ENCODE data around the gene IRX4. TPM values are rescaled to one million over a fixed set of nuclear protein-coding genes. Genes with fewer than 3 reads are reported as not detected.

The IRX4 gene
- total RNA-seq, 1 donor from 2014 or later, result not detected

DNA sequence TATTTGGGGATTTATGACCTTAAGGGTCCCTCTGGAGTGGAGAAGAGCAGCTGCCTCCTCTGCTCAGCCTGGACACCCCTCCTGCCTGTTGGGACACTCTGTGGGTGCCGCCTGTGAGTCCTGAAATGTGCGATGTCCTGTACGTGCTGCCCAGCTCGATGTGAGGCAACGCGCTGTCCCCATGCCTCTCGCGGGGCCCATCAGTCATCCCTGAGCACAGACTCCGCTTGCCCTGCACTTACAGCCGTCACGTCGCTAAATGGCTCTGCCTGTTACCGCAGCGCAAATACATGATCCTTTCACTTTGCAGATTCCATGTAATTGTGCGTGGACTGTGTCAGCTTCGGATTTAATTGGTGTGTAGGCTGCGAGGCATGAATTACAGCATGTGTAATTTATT is 27.1 kb downstream of the IRX4 start:
- intact Hi-C loops (cut with micrococcal nuclease), result no loop called here
- H3K36me3 Mint-ChIP-seq (ENCODE audit: low read depth), result no peaks in the 10 kb centered on the region
- no peaks in the 10 kb centered on the region for H3K4me1 Mint-ChIP-seq
- no peak overlapping the region for H3K27ac Mint-ChIP-seq
- no peaks in the 10 kb centered on the region for H3K9me3 Mint-ChIP-seq
- TF ChIP-seq, protein P1, sequence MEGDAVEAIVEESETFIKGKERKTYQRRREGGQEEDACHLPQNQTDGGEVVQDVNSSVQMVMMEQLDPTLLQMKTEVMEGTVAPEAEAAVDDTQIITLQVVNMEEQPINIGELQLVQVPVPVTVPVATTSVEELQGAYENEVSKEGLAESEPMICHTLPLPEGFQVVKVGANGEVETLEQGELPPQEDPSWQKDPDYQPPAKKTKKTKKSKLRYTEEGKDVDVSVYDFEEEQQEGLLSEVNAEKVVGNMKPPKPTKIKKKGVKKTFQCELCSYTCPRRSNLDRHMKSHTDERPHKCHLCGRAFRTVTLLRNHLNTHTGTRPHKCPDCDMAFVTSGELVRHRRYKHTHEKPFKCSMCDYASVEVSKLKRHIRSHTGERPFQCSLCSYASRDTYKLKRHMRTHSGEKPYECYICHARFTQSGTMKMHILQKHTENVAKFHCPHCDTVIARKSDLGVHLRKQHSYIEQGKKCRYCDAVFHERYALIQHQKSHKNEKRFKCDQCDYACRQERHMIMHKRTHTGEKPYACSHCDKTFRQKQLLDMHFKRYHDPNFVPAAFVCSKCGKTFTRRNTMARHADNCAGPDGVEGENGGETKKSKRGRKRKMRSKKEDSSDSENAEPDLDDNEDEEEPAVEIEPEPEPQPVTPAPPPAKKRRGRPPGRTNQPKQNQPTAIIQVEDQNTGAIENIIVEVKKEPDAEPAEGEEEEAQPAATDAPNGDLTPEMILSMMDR (IDR thresholded peaks at IDR 0.05), result no peak
- H3K4me3 Mint-ChIP-seq, result no peak overlapping the region
- CTCF ChIA-PET, result no interaction called here
- no peak for ATAC-seq (ENCODE audit: low read depth)
- POLR2A ChIA-PET, result no interaction called here
- no peak for DNase-seq
- H3K27me3 Mint-ChIP-seq, result peaks cover 36% of the 10 kb centered on the region

DNA sequence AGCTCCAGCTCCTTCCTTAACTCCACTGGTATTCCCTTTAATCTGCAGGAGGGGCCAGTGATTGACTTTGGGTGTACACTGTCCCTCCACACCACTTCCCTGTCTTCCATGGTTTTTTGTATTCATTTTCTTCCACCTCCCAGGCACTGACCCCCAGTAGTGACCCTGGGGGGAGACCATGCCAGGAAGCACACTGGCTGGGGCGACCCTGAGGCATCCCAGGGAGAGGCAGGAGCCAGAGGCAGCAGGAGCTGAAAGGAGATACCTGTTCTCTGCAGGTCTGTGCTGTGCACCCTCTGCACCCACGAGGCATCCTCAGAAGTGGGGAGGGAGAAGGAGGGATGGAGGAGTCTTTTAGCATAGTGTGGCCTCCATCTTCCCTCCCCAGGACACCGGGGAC is 27.6 kb downstream of the IRX4 start:
- no peaks in the 10 kb centered on the region for H3K36me3 Mint-ChIP-seq (ENCODE audit: low read depth)
- intact Hi-C loops (cut with micrococcal nuclease), result no loop called here
- TF ChIP-seq, protein P1 (IDR thresholded peaks at IDR 0.05), result no peak
- no peaks in the 10 kb centered on the region for H3K4me1 Mint-ChIP-seq
- H3K27ac Mint-ChIP-seq, result no peak overlapping the region
- no peak overlapping the region for H3K4me3 Mint-ChIP-seq
- ATAC-seq (ENCODE audit: low read depth) (no peak), DNase-seq (no peak)
- ChIA-PET CTCF (no interaction called here), POLR2A (no interaction called here)
- no peaks in the 10 kb centered on the region for H3K9me3 Mint-ChIP-seq
- peaks cover 37% of the 10 kb centered on the region for H3K27me3 Mint-ChIP-seq

DNA sequence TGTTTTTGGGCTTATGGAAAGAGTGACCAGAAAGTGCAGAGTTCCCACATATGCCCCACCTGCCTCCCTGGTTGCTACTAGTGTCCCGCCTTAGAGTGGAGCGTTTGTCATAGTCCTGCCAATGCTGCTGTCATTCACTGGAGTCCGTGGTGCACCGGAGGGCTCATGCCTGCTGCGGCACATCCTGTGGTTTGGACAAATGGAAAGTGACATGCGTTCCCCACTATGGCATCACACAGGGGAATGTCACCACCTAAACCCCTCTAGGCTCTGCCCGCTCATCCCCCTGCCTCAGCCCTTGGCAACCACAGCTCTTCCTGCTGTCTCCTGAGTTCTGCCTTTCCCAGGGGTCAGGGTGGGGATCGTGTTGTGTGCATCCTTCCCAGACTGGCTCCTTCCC is 29.2 kb downstream of the IRX4 start:
- ATAC-seq (ENCODE audit: low read depth) (no peak), DNase-seq (no peak)
- Mint-ChIP-seq H3K9me3 (no peaks in the 10 kb centered on the region), H3K27me3 (peaks cover 45% of the 10 kb centered on the region), H3K27ac (no peak overlapping the region), H3K4me3 (no peak overlapping the region), H3K4me1 (no peaks in the 10 kb centered on the region), H3K36me3 (ENCODE audit: low read depth) (no peaks in the 10 kb centered on the region)
- ChIA-PET POLR2A (no interaction called here), CTCF (no interaction called here)
- TF ChIP-seq, protein P1 (IDR thresholded peaks at IDR 0.05), result no peak
- intact Hi-C loops (cut with micrococcal nuclease), result no loop called here

DNA sequence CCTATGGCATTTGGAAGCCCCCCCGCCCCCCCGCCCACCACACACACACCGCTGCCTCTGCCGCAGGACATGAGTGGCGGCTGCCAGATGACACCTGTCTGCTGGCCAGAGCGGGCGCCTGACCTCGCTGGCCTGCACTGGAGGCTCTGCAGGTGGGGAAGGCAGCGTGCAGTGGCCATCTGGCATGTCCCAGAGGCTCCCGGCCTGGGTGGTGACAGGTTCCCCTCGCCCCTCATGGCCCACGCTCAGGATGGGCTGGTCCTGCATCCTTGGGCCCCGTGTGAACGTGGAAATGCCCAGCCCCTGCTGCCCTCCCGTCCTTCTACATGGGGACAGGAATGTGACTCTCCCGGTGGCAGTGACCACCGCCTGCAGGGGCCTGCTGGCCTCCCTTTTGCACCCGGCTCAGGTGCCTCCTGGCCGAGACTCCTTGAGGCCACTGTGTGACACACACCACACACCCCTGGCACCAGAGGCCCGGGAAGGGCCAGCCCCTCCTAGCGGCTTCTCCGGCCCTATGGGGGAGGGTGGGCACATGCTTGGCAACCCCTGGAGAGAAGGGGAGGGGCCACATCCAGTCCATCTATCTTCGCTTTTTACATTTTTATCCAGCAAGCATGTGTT is 30.3 kb downstream of the IRX4 start:
- H3K36me3 Mint-ChIP-seq (ENCODE audit: low read depth), result no peaks in the 10 kb centered on the region
- H3K27ac Mint-ChIP-seq, result no peak overlapping the region
- H3K27me3 Mint-ChIP-seq, result peaks cover 52% of the 10 kb centered on the region
- no peaks in the 10 kb centered on the region for H3K4me1 Mint-ChIP-seq
- DNase-seq, result no peak
- ChIA-PET POLR2A (no interaction called here), CTCF (no interaction called here)
- no peak overlapping the region for H3K4me3 Mint-ChIP-seq
- TF ChIP-seq, protein P1 (IDR thresholded peaks at IDR 0.05), result no peak
- no peak for ATAC-seq (ENCODE audit: low read depth)
- no peaks in the 10 kb centered on the region for H3K9me3 Mint-ChIP-seq
- intact Hi-C loops (cut with micrococcal nuclease), result no loop called here

DNA sequence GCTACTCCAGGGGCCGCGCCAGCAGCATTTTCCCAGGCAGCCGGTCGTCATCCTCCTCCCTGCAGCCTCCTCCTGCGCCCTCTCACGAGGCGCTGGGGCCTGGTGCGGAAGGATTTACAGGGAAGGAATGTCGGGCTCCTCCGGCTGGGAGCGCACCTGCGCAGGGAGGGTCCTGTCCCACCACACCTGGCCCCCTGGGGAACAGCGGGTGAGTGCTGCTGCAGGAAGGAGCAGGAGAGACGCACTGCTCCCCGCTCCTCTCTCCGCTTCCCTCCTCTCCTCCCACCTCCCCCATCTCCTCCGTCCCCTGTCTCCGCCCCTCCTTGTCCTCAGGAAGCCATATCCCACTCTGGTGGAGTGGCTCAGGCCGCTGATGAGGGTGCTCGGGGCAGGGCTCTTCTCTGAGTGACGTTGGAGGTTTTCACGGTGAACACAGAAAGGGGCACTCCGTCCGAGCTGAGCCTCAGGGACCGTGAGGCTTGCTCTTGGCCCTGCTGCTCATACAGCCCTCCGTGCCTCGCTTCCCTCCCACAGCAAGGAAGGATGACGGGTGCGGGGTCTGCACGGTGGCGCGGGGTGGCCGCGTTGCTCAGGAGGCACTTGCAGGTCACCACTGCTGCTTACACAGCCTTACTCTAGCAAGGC is 31.3 kb downstream of the IRX4 start:
- Mint-ChIP-seq H3K27me3 (peaks cover 52% of the 10 kb centered on the region), H3K36me3 (ENCODE audit: low read depth) (no peaks in the 10 kb centered on the region), H3K9me3 (no peaks in the 10 kb centered on the region), H3K27ac (no peak overlapping the region), H3K4me1 (no peaks in the 10 kb centered on the region), H3K4me3 (no peak overlapping the region)
- TF ChIP-seq, protein P1 (IDR thresholded peaks at IDR 0.05), result no peak
- no peak for ATAC-seq (ENCODE audit: low read depth)
- intact Hi-C loops (cut with micrococcal nuclease), result no loop called here
- ChIA-PET POLR2A (no interaction called here), CTCF (no interaction called here)
- no peak for DNase-seq
